Measurements from ENCODE around the gene MIER1. TPM values are rescaled to one million over a fixed set of nuclear protein-coding genes. Genes with fewer than 3 reads are reported as not detected.
"Not testable (repeated sequence)": the region's sequence is repeated elsewhere in the genome, so short reads cannot be mapped to it uniquely, and the experiment has no call there.

MIER1 gene
- total RNA-seq, 1 experiment from 2014 or later: 29.2 TPM

- H3K36me3 ChIP-seq (ENCODE audit: insufficient read depth, low read length): peaks cover 71% of the 10 kb centered on the region
- H3K27me3 ChIP-seq (ENCODE audit: low read length); H4K20me1 ChIP-seq (ENCODE audit: insufficient read depth, low read depth, low read length): not testable (repeated sequence)
These were observed 41.5 kb downstream of the MIER1 start for GRCh38 chr1:66966188-66966873.

GRCh38 chr1:66968574-66968973 is 43.8 kb downstream of the MIER1 start:
- Histone ChIP-seq H3K4me2 (ENCODE audit: low read depth, low read length, poor library complexity, severe bottlenecking) (no peak overlapping the region), H3K36me3 (ENCODE audit: insufficient read depth, low read length) (peaks cover 66% of the 10 kb centered on the region; the same call in 1 of the 2 replicates), H3K27ac (ENCODE audit: low read length) (no peak overlapping the region), H3K9me3 (ENCODE audit: low read length) (no peaks in the 10 kb centered on the region), H3K4me3 (ENCODE audit: low read length) (no peak overlapping the region), H4K20me1 (ENCODE audit: insufficient read depth, low read depth, low read length) (no peaks in the 10 kb centered on the region), H3K4me1 (ENCODE audit: low read length) (peaks cover 8% of the 10 kb centered on the region), H3K79me2 (ENCODE audit: low read length) (peaks cover 59% of the 10 kb centered on the region), H2AFZ (ENCODE audit: low read length) (no peak overlapping the region), H3K9ac (ENCODE audit: low read length) (no peak overlapping the region), H3K9me2 (replicated peaks; ENCODE audit: insufficient read depth, low read length) (no peaks in the 10 kb centered on the region), H3K27me3 (ENCODE audit: low read length) (no peaks in the 10 kb centered on the region)
- DNase-seq: no peak

More at GRCh38 chr1:66966188-66966873, 41.5 kb downstream of the MIER1 start:
- not testable (repeated sequence) for H2AFZ ChIP-seq (ENCODE audit: low read length); H3K4me3 ChIP-seq (ENCODE audit: low read length); H3K27ac ChIP-seq (ENCODE audit: low read length); H3K9me2 ChIP-seq (replicated peaks; ENCODE audit: insufficient read depth, low read length); DNase-seq; H3K4me2 ChIP-seq (ENCODE audit: low read depth, low read length, poor library complexity, severe bottlenecking); H3K9ac ChIP-seq (ENCODE audit: low read length); H3K9me3 ChIP-seq (ENCODE audit: low read length)
- H3K4me1 ChIP-seq (ENCODE audit: low read length): peaks cover 14% of the 10 kb centered on the region
- H3K79me2 ChIP-seq (ENCODE audit: low read length): peaks cover 66% of the 10 kb centered on the region

DNA sequence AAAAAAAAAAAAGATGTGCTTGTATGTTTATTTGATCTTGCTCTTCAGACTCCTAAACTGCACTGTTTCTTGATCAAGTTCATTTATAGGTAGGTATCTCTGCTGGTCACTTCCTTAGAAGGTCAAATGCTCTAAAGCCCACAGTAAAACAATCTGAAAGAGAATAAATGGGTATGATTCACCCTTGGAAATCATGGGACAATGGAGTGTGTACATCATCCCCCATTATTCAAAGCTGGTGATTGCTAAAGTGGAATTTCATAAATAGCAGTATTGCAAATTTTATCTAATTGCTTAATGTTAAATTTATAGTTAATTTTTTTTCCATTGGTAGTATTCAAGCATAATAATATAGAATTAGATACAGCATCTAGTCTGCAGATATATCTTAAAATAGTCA is 53.4 kb downstream of the MIER1 start:
- H3K4me1 ChIP-seq (ENCODE audit: low read length): peaks cover 11% of the 10 kb centered on the region
- no peaks in the 10 kb centered on the region for H3K9me2 ChIP-seq (replicated peaks; ENCODE audit: insufficient read depth, low read length)
- no peaks in the 10 kb centered on the region for H4K20me1 ChIP-seq (ENCODE audit: insufficient read depth, low read depth, low read length)
- H3K4me2 ChIP-seq (ENCODE audit: low read depth, low read length, poor library complexity, severe bottlenecking): no peak overlapping the region
- no peak overlapping the region for H3K27ac ChIP-seq (ENCODE audit: low read length)
- H2AFZ ChIP-seq (ENCODE audit: low read length): no peak overlapping the region
- H3K36me3 ChIP-seq (ENCODE audit: insufficient read depth, low read length): peaks cover 54% of the 10 kb centered on the region
- no peak overlapping the region for H3K4me3 ChIP-seq (ENCODE audit: low read length)
- H3K79me2 ChIP-seq (ENCODE audit: low read length): peaks cover 17% of the 10 kb centered on the region
- H3K27me3 ChIP-seq (ENCODE audit: low read length): no peaks in the 10 kb centered on the region
- no peak for DNase-seq
- H3K9ac ChIP-seq (ENCODE audit: low read length): no peak overlapping the region
- H3K9me3 ChIP-seq (ENCODE audit: low read length): no peaks in the 10 kb centered on the region

DNA sequence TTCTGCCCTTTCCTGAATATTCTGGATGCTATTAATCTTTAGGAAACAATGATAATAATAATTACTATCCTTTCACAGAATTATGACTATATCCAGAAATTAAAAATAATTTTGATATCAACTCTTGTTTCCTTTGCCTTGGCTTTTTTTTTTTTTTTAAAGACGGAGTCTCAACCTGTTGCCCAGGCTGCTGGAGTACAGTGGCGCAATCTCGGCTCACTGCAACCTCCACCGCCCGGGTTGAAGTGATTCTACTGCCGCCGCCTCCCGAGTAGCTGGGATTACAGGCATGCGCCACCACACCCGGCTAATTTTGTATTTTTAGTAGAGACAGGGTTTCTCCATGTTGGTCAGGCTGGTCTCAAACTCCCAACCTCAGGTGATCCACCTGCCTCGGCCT is 54.8 kb downstream of the MIER1 start:
- Histone ChIP-seq H3K79me2 (ENCODE audit: low read length) (peaks cover 14% of the 10 kb centered on the region), H3K36me3 (ENCODE audit: insufficient read depth, low read length) (peaks cover 58% of the 10 kb centered on the region), H3K4me1 (ENCODE audit: low read length) (peaks cover 24% of the 10 kb centered on the region)
- not testable (repeated sequence) for DNase-seq; H3K27ac ChIP-seq (ENCODE audit: low read length); H2AFZ ChIP-seq (ENCODE audit: low read length); H3K4me2 ChIP-seq (ENCODE audit: low read depth, low read length, poor library complexity, severe bottlenecking); H4K20me1 ChIP-seq (ENCODE audit: insufficient read depth, low read depth, low read length); H3K9me3 ChIP-seq (ENCODE audit: low read length); H3K4me3 ChIP-seq (ENCODE audit: low read length); H3K9me2 ChIP-seq (replicated peaks; ENCODE audit: insufficient read depth, low read length); H3K9ac ChIP-seq (ENCODE audit: low read length); H3K27me3 ChIP-seq (ENCODE audit: low read length)

DNA sequence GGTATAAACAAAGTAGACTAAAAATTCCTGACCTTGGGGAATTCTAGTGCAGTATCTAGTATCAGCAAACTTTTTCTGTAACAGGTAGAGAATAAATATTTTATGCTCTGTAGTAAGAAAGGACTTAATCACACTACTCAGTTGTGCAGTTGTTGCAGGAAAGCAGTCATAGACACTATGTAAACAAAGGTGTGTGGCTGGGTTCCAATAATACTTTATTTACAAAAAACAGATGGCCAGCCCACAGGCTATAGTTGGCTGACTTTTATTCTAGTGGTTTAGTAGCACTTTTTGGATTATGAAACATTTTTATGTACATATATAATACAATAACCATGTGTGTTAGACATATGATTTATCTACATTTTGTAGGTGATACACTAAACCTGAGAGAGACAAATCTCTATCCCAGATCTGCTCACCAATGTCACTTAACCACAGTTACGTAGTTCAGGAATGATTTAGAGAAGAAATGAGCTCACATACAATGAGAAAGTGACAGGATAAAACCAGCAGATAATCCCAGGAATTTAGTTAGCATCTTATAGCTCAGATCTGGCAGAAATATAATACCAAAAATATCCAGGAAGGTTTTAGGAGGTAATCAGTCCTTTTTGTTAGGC is 56.1 kb downstream of the MIER1 start:
- Histone ChIP-seq H3K4me1 (ENCODE audit: low read length) (peaks cover 35% of the 10 kb centered on the region), H3K9ac (ENCODE audit: low read length) (no peak overlapping the region), H3K27me3 (ENCODE audit: low read length) (no peaks in the 10 kb centered on the region), H3K9me3 (ENCODE audit: low read length) (no peaks in the 10 kb centered on the region), H3K4me2 (ENCODE audit: low read depth, low read length, poor library complexity, severe bottlenecking) (no peak overlapping the region), H3K79me2 (ENCODE audit: low read length) (peaks cover 15% of the 10 kb centered on the region), H3K9me2 (replicated peaks; ENCODE audit: insufficient read depth, low read length) (no peaks in the 10 kb centered on the region), H4K20me1 (ENCODE audit: insufficient read depth, low read depth, low read length) (no peaks in the 10 kb centered on the region), H3K36me3 (ENCODE audit: insufficient read depth, low read length) (peaks cover 58% of the 10 kb centered on the region), H2AFZ (ENCODE audit: low read length) (no peak overlapping the region), H3K27ac (ENCODE audit: low read length) (no peak overlapping the region), H3K4me3 (ENCODE audit: low read length) (no peak overlapping the region)
- DNase-seq: no peak

GRCh38 chr1:66981679-66982078 is 56.9 kb downstream of the MIER1 start:
- H2AFZ ChIP-seq (ENCODE audit: low read length): no peak overlapping the region
- H3K27me3 ChIP-seq (ENCODE audit: low read length): no peaks in the 10 kb centered on the region
- H4K20me1 ChIP-seq (ENCODE audit: insufficient read depth, low read depth, low read length): no peaks in the 10 kb centered on the region
- no peak overlapping the region for H3K4me3 ChIP-seq (ENCODE audit: low read length)
- H3K9me3 ChIP-seq (ENCODE audit: low read length): no peaks in the 10 kb centered on the region
- H3K36me3 ChIP-seq (ENCODE audit: insufficient read depth, low read length): peaks cover 60% of the 10 kb centered on the region
- DNase-seq: no peak
- H3K79me2 ChIP-seq (ENCODE audit: low read length): peaks cover 17% of the 10 kb centered on the region
- H3K4me1 ChIP-seq (ENCODE audit: low read length): peaks cover 37% of the 10 kb centered on the region
- no peak overlapping the region for H3K27ac ChIP-seq (ENCODE audit: low read length)
- no peaks in the 10 kb centered on the region for H3K9me2 ChIP-seq (replicated peaks; ENCODE audit: insufficient read depth, low read length)
- H3K4me2 ChIP-seq (ENCODE audit: low read depth, low read length, poor library complexity, severe bottlenecking): no peak overlapping the region
- H3K9ac ChIP-seq (ENCODE audit: low read length): no peak overlapping the region

DNA sequence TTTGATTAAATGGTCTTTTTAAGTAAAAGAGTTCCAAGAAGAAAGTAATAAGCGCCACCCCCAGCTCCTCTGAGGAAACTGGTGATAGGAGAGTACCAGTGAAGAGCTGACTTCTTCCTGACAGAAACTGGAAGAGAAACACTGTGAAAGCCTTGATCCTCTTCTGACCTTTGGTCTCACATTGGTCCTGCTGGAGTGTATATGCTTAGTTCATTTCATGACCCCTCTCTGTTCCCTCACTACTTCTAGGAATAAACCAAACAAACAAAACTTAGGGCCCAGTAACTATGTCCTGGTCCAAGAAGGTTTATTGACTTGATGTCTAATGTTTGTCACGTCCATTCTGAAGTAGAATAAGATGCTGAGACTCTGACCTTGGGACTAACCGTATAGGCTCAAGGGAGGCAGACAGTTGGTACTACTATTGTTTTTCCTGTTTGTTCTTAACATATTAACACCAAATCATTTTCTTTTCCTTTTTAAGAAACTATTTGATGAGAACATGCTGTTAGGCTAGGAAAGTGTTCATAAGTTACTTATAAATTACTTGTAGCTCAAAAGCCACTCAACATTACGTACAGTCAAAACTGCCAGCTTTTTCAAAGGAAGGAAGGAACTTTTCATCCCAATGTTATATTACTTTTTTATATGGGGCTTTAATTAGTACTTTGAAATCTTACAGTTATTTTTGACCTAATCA is 57.9 kb downstream of the MIER1 start:
- Histone ChIP-seq H3K4me1 (ENCODE audit: low read length) (peaks cover 37% of the 10 kb centered on the region), H3K27me3 (ENCODE audit: low read length) (no peaks in the 10 kb centered on the region), H3K9me2 (replicated peaks; ENCODE audit: insufficient read depth, low read length) (no peaks in the 10 kb centered on the region), H3K4me2 (ENCODE audit: low read depth, low read length, poor library complexity, severe bottlenecking) (no peak overlapping the region), H3K79me2 (ENCODE audit: low read length) (peaks cover 17% of the 10 kb centered on the region), H4K20me1 (ENCODE audit: insufficient read depth, low read depth, low read length) (no peaks in the 10 kb centered on the region), H3K27ac (ENCODE audit: low read length) (no peak overlapping the region), H3K36me3 (ENCODE audit: insufficient read depth, low read length) (peaks cover 69% of the 10 kb centered on the region), H2AFZ (ENCODE audit: low read length) (no peak overlapping the region), H3K9ac (ENCODE audit: low read length) (no peak overlapping the region), H3K4me3 (ENCODE audit: low read length) (no peak overlapping the region), H3K9me3 (ENCODE audit: low read length) (no peaks in the 10 kb centered on the region)
- DNase-seq: no peak

DNA sequence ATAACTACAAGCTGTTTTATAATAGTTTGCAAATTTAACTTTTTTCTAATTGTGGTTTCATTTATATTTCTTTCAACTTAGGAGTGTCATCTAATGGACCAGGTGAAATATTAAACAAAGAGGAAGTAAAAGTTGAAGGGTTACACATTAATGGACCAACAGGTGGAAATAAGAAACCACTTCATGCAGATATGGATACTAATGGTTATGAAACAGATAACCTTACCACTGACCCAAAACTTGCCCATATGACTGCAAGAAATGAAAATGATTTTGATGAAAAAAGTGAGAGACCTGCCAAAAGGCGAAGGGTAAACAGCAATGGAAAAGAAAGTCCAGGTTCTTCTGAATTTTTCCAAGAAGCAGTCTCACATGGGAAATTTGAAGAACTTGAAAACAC is 59.7 kb downstream of the MIER1 start:
- H2AFZ ChIP-seq (ENCODE audit: low read length): no peak overlapping the region
- peak overlapping the region; percentile 70 for H3K27ac ChIP-seq (ENCODE audit: low read length)
- peak overlapping the region; percentile 48 for H3K4me2 ChIP-seq (ENCODE audit: low read depth, low read length, poor library complexity, severe bottlenecking)

More for the DNA sequence above, 59.7 kb downstream of the MIER1 start:
- Histone ChIP-seq H3K9me3 (ENCODE audit: low read length) (no peaks in the 10 kb centered on the region), H3K36me3 (ENCODE audit: insufficient read depth, low read length) (peaks cover 70% of the 10 kb centered on the region), H3K4me1 (ENCODE audit: low read length) (peaks cover 37% of the 10 kb centered on the region), H3K27me3 (ENCODE audit: low read length) (no peaks in the 10 kb centered on the region), H3K4me3 (ENCODE audit: low read length) (no peak overlapping the region), H3K9me2 (replicated peaks; ENCODE audit: insufficient read depth, low read length) (no peaks in the 10 kb centered on the region), H3K9ac (ENCODE audit: low read length) (no peak overlapping the region), H4K20me1 (ENCODE audit: insufficient read depth, low read depth, low read length) (no peaks in the 10 kb centered on the region), H3K79me2 (ENCODE audit: low read length) (peaks cover 15% of the 10 kb centered on the region)
- DNase-seq: peak; percentile 64
